Measurements from ENCODE around the gene MTFMT.

The MTFMT gene

GRCh38 chr15:64951777-64952418 is 77.5 kb downstream of the MTFMT start:
- Histone ChIP-seq H3K36me3 (ENCODE audit: control insufficient read depth, insufficient read depth, low read length) (peaks cover 15% of the 10 kb centered on the region), H3K9ac (ENCODE audit: low read length) (no peak overlapping the region), H3K4me1 (ENCODE audit: control insufficient read depth, insufficient read depth, low read length) (no peaks in the 10 kb centered on the region), H3K9me3 (ENCODE audit: control insufficient read depth, insufficient read depth, low read depth, low read length) (no peaks in the 10 kb centered on the region), H3K27me3 (ENCODE audit: control insufficient read depth, insufficient read depth, low read length) (no peaks in the 10 kb centered on the region), H3K4me3 (ENCODE audit: low read depth, low read length) (no peak overlapping the region), H3K27ac (ENCODE audit: low read depth, low read length) (no peak overlapping the region)
